Hypothalamus (tissue), 51 donors: Measurements from ENCODE around the gene CEBPG.

Experiments used
- DNase-seq, 51 donors: peaks; one replicate each; lab custom pipeline; 2025; lab: John Stamatoyannopoulos, UW

CEBPG gene

GRCh38 chr19:33373453-33374235, at the start of gene CEBPG:
Gene CEBPG, plus strand, starts transcription at chr19:33373709. Its CDS starts 5,531 bp downstream, at chr19:33379240.
- DNase-seq = peak in 50 of 51 donors; percentile 58 to 98 (median 90)

GRCh38 chr19:33324628-33325027, 48.9 kb upstream of the CEBPG start:
- DNase-seq = no peak

- peak in 33 of 51 donors; percentile 3 to 77 (median 54) for DNase-seq
Measured at GRCh38 chr19:33325920-33326319, 47.6 kb upstream of the CEBPG start.

- no peak for DNase-seq
Measured at GRCh38 chr19:33329060-33329459, 44.4 kb upstream of the CEBPG start.

- DNase-seq = no peak
Measured at GRCh38 chr19:33329736-33330135, 43.8 kb upstream of the CEBPG start.

GRCh38 chr19:33332248-33332647, 41.3 kb upstream of the CEBPG start:
- DNase-seq = peak in 7 of 51 donors; percentile 3 to 32 (median 6)

GRCh38 chr19:33333151-33333550, 40.4 kb upstream of the CEBPG start:
- no peak for DNase-seq

GRCh38 chr19:33333642-33334041, 39.9 kb upstream of the CEBPG start:
- no peak for DNase-seq

GRCh38 chr19:33334271-33334670, 39.2 kb upstream of the CEBPG start:
- no peak for DNase-seq

- no peak for DNase-seq
Measured at GRCh38 chr19:33335446-33335845, 38.1 kb upstream of the CEBPG start.

- no peak for DNase-seq
Measured at GRCh38 chr19:33339016-33339984, 34.2 kb upstream of the CEBPG start.

- DNase-seq = no peak
Measured at GRCh38 chr19:33340991-33341390, 32.5 kb upstream of the CEBPG start.

GRCh38 chr19:33343301-33343700, 30.2 kb upstream of the CEBPG start:
- DNase-seq = no peak

- DNase-seq = peak in 8 of 51 donors; percentile 2 to 67 (median 12)
Measured at GRCh38 chr19:33343859-33344572, 29.5 kb upstream of the CEBPG start.

GRCh38 chr19:33344573-33344925, 29.0 kb upstream of the CEBPG start:
- peak in 1 of 51 donors; percentile 67 for DNase-seq

GRCh38 chr19:33345163-33345562, 28.3 kb upstream of the CEBPG start:
- peak in 1 of 51 donors; percentile 44 for DNase-seq

GRCh38 chr19:33346665-33347064, 26.8 kb upstream of the CEBPG start:
- no peak for DNase-seq

- no peak for DNase-seq
Measured at GRCh38 chr19:33347300-33347699, 26.2 kb upstream of the CEBPG start.

GRCh38 chr19:33348301-33349010, 25.1 kb upstream of the CEBPG start:
- no peak for DNase-seq
